WI38 (cell line): ENCODE measurements around the gene ATCAY.

Experiments
- H3K4me3 ChIP-seq: 2 replicates; pipeline ENCODE4 v1.5.1; 2011; ENCODE audit warnings: low read depth, mild to moderate bottlenecking, control low read depth, low read length
- CTCF ChIP-seq: IDR thresholded peaks from 2 replicates; pipeline ENCODE4 v1.5.1; 2012; ENCODE audit warnings: low read depth, mild to moderate bottlenecking, control low read depth, low read length

Gene ATCAY

GRCh38 chr19:3902317-3902973, 22.0 kb downstream of the ATCAY start:
- no peak overlapping the region for H3K4me3 ChIP-seq
- no peak for TF ChIP-seq CTCF

GRCh38 chr19:3904233-3904632, 23.7 kb downstream of the ATCAY start:
- TF ChIP-seq CTCF, result no peak
- no peak overlapping the region for H3K4me3 ChIP-seq

- H3K4me3 ChIP-seq, result no peak overlapping the region
- no peak for TF ChIP-seq CTCF
These were observed 27.3 kb downstream of the ATCAY start for GRCh38 chr19:3907626-3908265.

GRCh38 chr19:3908266-3909054, 28.0 kb downstream of the ATCAY start:
- TF ChIP-seq CTCF, result no peak

GRCh38 chr19:3910105-3910504, 29.6 kb downstream of the ATCAY start:
- no peak for TF ChIP-seq CTCF
- H3K4me3 ChIP-seq, result no peak overlapping the region

More at GRCh38 chr19:3908266-3909054, 28.0 kb downstream of the ATCAY start:
- no peak overlapping the region for H3K4me3 ChIP-seq

- no peak overlapping the region for H3K4me3 ChIP-seq
- TF ChIP-seq CTCF, result no peak
These were observed 33.7 kb downstream of the ATCAY start for GRCh38 chr19:3914199-3914598.

- TF ChIP-seq CTCF, result no peak
- H3K4me3 ChIP-seq, result no peak overlapping the region
These were observed 35.5 kb downstream of the ATCAY start for GRCh38 chr19:3916033-3916432.
